HG02642 (cell line): ENCODE results near the gene SORL1.

Source experiments
- ATAC-seq: cut with Tn5 transposase; IDR thresholded peaks from one replicate; pipeline ENCODE4 v1.9.1; 2021; ENCODE audit warnings: mild to moderate bottlenecking; ENCODE audit not compliant: unreplicated experiment, poor library complexity

The SORL1 gene

GRCh38 chr11:121671283-121672168, 219.4 kb downstream of the SORL1 start:
- no peak for ATAC-seq

GRCh38 chr11:121672630-121673487, 220.7 kb downstream of the SORL1 start:
- no peak for ATAC-seq

GRCh38 chr11:121681550-121682268, 229.6 kb downstream of the SORL1 start:
- ATAC-seq = no peak
